Measurements from ENCODE around the gene COBL.

COBL gene

DNA sequence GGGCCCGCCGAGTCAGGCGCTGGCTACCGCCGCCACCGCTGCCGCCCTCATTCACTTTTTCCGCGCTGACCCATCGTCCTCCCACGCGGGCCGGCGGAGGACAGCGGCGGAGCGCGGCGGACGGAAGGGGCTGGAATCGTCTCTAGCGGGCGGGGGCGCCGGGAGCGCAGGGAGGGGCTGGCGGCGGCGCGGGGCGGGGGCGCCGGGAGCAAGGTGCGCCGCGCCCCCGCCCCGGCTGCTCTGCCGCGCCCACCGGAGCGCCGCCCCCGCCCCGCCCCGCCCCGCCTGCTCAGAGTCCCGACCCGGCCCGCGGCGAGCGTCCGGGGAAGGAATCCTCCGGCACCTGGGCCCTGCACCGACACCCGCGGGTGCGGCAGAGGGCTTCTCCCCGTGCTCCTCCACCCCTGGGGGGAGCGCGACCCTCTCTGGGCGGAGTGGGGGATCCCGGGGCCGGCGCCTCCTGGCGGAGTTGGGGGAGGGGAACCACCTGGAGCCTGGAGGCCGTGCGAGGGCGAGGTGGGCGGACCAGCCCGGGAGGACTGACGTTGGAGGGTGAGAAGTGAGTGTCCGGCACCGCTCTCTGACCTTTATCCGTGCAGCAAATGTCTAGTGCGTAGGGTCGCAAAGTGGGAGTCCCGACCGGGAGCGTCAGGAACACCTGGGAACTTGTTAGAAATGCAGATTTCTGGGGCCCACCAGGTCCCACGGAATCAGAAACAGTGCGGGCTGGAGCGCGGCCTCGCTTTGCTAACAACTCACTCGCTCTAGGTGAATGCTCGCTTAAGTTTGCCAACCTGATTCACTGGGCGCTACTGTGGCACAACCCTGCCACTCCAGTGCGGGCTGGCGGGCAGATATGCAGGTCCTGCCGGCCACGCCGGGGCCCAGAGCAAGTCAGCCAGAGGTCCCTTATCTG is at the start of gene COBL:
Gene COBL (minus strand): TSS at position 144 of the 916 bp plus-strand sequence. CDS start 176 bp downstream, outside the sequence.
- DNase-seq: no peak

DNA sequence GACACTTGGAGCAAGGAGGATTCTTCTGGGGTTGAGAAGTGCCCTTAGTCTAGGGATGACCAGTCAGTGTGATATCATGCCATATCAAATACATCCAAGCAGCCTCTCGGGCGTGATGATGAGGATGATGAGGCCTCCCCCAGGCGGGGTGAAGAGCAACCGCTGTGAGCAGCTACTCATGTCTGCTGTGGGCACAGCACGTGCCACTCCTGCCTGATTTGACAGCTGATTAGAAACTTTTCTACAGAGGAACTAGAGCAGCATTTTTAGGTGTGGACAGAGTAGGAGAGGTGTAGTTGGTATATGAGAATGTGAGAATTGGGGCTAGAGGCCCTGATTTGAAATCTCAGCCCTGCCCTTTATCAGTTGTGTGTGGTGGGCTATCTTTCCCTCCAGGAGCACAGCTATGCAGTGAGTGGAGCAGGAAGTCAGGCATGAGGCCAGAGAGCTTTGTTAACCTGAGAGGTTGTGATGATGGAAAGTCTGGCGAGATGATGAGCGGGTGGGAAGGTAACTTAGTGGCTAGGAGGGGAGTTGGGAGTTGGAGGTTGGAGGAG is 49.6 kb upstream of the COBL start:
- no peak for DNase-seq

GRCh38 chr7:51357821-51358220 is 41.2 kb upstream of the COBL start:
- DNase-seq: no peak

GRCh38 chr7:51356849-51357516 is 40.4 kb upstream of the COBL start:
- no peak for DNase-seq

DNA sequence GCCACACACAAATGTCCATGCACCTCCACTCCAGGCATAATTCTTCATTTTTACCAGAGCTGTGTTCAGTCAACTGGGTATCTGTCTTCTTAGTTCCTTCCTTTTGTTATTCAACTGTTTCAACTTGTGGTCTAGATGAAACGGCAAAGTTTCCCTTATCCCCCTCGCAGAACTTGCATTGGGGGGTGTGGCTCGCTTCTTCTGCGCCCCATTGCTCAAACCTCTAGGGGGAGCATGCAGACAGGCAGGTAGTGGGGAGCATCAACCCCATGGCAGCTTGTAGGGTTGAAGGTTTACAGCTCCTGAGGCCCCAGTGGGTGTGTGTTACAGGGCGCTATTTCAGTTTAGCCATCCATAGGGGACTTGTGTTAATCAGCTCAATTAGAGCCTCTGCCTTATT is 38.3 kb upstream of the COBL start:
- no peak for DNase-seq

DNA sequence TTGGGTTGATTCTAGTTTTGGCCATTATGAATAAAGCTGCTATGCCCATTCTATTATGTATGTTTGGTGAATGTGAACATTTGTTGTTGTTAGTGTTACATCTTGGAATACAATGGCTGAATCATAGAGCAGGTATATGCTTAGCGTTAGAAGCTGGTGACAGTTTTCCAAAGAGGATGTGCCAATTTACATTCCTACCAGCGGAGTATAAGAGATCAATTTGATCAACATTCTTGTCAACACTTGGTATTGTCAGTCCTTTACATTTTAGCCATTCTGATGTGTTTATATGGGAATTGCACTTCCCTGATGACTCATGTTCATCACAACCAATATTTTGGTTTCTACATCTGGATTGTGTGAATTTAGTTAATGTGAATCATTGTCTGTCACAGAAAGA is 37.8 kb upstream of the COBL start:
- DNase-seq: no peak

DNA sequence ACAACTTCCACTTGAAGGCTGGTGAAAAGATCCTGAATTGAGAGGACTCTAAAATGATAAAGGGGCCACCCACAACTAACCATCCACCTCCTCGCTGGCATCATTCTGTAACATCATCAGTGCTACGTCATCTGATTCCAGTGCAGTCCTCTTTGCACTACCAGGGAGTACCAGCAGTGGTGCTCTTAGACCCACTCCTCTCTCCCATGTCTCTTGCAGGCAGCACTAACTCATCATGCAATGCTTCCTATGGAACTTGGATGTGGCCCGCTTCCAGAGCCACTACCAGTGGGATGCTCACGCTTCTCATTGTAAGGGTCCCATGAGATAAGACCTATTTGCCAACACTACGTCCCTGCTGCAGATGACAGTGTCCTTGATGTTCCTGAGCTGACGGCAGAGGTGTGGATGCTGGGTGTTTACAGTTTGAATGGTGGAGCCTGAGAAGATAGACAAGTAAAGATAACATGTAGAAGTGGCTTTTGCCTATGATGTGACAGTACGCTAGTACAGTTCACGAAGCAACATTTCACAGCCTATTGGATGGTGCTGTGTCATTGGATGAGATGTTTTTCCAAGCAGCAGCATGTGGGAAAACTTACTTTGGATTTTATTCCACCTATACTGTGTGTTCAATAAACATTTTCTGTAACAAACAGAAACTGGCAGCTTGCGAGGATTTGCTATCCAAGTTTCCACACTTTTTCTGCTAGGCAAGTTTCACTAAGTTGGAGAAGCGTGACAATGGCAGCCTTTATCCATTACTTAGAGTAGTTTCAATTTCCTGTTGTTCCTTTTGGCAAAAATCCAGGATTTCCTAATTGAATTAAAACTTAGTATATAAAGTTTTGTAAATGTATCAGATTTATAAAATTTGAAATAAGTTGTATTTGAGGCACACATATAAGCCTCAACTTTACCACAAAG is 35.8 kb upstream of the COBL start:
- no peak for DNase-seq

GRCh38 chr7:51351661-51352060 is 35.1 kb upstream of the COBL start:
- DNase-seq: no peak

DNA sequence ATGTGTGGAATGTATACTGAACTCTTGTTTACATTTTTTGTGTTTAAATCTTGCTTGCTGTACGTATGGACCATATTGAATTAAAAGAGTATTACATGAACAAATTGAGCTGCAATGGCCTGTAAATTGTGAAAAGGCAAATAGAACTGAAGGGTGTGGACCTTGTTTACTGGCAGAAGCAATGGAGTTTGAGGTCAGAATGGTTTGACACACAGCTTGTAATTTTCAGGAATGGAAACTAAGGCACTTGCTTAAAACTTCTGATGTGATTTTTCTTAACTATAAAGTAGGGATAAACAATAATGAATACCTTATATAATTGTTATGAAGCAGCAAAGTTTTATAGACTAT is 33.9 kb upstream of the COBL start:
- DNase-seq: no peak

DNA sequence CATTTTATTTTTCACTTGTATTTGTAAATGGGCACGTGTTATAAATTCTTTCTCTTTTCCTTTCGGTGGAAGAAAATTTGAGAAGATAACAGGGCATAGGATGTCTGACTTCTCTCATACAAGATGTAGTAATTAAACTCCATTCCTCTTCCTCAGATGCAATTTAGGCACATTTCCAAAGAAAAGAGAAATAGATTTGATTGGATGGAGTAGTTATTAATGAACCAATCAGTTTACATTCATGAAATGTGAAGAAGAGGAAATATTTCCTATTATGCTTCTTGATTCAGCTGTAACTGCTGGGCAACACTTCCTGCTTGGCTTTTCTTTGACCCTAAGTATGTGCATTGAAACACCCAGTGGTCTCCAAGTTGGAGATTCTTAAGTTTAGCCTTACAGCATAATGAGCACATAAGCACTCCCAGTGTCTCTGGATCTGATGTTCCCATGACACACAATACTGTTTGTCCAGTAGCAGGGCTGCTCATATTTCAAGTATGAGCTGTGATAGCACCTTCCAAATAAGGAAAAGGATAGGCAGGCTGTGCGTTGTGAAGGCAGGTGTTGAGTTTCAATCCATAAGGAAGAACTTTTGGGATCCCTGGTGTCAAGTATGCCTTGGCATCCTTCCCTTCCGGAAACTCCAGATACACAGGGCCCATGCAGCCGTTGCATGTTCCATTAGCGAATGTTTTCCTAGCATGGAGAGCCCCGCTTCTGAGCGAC is 33.4 kb upstream of the COBL start:
- no peak for DNase-seq

DNA sequence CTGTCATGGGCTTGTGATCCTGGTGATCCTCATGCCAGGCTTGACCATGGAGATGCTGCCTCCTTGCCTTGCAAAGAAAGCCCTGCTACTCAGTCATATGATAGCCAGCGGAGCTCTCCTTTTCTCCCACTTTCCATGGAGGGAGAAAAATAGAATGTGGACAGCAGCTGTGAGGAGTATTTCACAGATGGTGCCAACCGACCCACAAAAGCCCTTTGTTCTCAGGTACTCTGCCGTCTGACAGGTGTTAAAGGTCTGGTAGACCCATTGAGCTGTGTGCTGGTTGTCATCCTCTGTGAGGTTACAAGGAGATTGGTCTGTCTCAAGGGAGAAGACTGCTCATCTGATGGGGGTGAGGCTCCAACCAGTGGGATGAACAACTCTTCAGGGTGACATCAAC is 29.5 kb upstream of the COBL start:
- no peak for DNase-seq

DNA sequence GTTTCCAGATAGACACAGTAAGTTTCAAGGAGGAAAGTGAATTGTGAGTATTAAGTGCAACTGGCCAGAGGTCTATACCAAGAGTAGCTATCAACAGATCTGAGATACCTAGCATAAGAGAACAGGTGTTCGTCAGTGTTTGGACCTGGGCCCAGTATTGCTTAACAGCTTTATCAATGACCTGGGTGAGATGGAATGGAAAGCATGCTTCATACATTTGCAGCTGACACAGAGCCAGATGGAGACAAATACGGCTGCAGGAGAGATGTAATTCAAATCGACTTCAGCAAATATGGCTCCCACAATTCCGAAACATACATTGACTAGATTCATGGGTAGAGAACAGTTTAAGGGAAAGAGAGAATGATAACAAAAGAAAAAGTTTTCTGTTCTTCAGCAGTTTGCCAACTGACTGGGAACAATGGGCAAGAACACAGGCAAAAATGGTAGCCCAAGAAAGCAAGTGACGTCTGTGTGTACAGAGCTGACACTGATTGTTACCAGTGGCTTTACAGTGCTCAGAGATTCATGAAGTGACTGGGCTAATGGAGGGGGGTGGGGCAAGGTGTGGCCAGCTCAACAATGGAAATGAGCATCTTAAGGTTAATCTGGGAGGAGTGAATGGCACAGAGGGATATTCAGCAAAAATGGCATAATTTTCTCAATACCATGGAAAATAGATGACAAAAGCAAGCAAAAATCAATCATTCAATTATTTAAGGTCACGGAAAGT is 28.0 kb upstream of the COBL start:
- no peak for DNase-seq

GRCh38 chr7:51340936-51341335 is 24.3 kb upstream of the COBL start:
- no peak for DNase-seq

- DNase-seq: no peak
These were observed 23.6 kb upstream of the COBL start for GRCh38 chr7:51340029-51340838.

GRCh38 chr7:51335057-51335456 is 18.4 kb upstream of the COBL start:
- no peak for DNase-seq

- no peak for DNase-seq
These were observed 13.2 kb upstream of the COBL start for GRCh38 chr7:51329696-51330263.

GRCh38 chr7:51328351-51328801 is 11.8 kb upstream of the COBL start:
- no peak for DNase-seq

DNA sequence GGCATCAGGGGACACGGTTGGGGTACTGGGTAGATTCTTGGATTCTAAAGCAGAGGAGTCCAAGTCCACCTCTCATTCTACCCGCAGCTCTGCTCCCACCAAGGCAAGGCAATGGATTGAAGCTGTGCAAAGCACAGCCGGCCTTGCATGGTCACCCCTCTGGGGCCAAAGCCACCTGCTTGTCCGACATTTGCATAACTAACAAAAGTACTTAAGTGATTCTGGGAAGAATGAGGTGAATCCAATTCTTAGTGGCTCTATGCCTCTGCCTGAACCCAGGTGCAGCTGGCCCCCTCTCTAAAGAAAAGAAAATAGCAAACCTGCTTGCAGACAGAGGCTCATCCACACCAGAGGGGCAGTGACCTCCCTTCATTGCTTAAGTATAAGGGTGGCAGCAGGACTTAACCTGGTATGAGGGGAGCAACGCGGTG is 10.7 kb upstream of the COBL start:
- no peak for DNase-seq

GRCh38 chr7:51326656-51327286 is 10.2 kb upstream of the COBL start:
- no peak for DNase-seq

DNA sequence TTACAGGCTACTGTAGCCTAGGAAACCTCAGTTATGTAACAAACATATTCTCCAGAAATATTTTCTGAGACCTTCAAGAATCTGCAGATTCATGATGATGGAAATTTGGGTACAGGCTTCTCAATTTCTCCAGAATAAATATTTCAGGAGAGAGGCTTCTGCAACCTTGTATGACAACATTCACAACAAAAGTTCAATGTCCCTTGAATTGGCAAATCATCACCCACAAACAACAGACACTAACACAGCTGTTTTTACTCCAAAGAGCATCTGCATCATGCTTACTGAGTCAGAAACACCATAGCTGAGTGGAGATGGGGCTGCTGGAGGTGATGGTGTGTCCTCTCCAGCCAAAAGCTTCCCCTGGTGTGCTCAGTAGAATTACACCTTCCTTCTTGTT is 9.3 kb upstream of the COBL start:
- DNase-seq: no peak
